Esophagus (tissue), 2 donors: Measurements from ENCODE around the gene DIPK1A. TPM values are rescaled to one million over a fixed set of nuclear protein-coding genes. Genes with fewer than 3 reads are reported as not detected.

Source experiments
- H3K27ac ChIP-seq, 2 donors: one replicate each; pipeline ENCODE4 v1.5.1; 2013; ENCODE audit warnings: low read depth in 2 of 2, mild to moderate bottlenecking in 2 of 2, inconsistent platforms in 1 of 2, low read length in 1 of 2, moderate library complexity in 1 of 2
- H3K27me3 ChIP-seq, 2 donors: one replicate each; pipeline ENCODE4 v1.6.1; 2013; ENCODE audit warnings: low read length in 2 of 2, control low read depth in 1 of 2, mild to moderate bottlenecking in 1 of 2; ENCODE audit not compliant: insufficient read depth in 2 of 2, control insufficient read depth in 1 of 2
- H3K36me3 ChIP-seq, 2 donors: one replicate each; pipeline ENCODE4 v1.6.1; 2013; ENCODE audit warnings: low read length in 1 of 2; ENCODE audit not compliant: control insufficient read depth in 2 of 2, insufficient read depth in 2 of 2
- H3K4me1 ChIP-seq, 2 donors: one replicate each; pipeline ENCODE4 v1.6.1; 2013; ENCODE audit warnings: low read length in 1 of 2; ENCODE audit not compliant: control insufficient read depth in 2 of 2, insufficient read depth in 2 of 2
- H3K4me3 ChIP-seq, 2 donors: one replicate each; pipeline ENCODE4 v1.5.1; 2013; ENCODE audit warnings: low read length in 2 of 2, mild to moderate bottlenecking in 2 of 2, low read depth in 1 of 2, moderate library complexity in 1 of 2
- H3K9me3 ChIP-seq, 2 donors: one replicate each; pipeline ENCODE4 v1.6.1; 2013; ENCODE audit warnings: mild to moderate bottlenecking in 2 of 2, low read depth in 1 of 2, low read length in 1 of 2, moderate library complexity in 1 of 2; ENCODE audit not compliant: control insufficient read depth in 2 of 2, insufficient read depth in 1 of 2
- WGBS, 2 donors: extraction: QIAGEN DNeasy Blood & Tissue Kit; methylation state at CpG; one replicate each; pipeline ENCODE4 v1.1.7; 2013; 5-methylcytosine and 5-hydroxymethylcytosine counted together
- polyA plus RNA-seq, 2 donors: library from polyadenylated mRNA; stranded (reverse); fragments of 200-250 nt; gene quantifications; one replicate each; pipeline ENCODE4 v1.2.3, GENCODE V29; 2013
- donor health status: healthy with polysubstance abuse.
- donor health status: Bipolar disorder and iron deficiency.

Gene DIPK1A
- polyA plus RNA-seq, 2 donors: 2.3 to 4.5 TPM

DNA sequence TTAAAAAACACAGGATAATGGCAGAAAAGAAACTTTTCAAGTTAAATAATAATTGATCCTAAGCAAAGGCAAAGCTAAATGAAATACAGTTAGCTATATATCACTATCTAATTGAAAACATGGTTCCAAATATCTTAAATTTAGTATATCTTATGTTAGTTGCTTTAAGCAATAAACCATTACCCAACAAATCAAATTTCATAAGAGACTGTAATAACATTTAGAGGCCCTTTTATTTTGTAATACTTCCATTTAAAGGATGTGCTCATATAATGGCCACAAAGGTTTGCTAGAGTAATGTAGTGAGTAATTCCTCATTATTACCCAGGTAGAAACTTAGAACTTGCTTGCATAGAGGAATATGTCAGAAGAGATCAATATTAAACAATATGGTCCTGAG is 97.1 kb downstream of the DIPK1A start:
- no peaks in the 10 kb centered on the region for H3K36me3 ChIP-seq
- H3K9me3 ChIP-seq: no peaks in the 10 kb centered on the region
- no peak overlapping the region for H3K27ac ChIP-seq
- no peaks in the 10 kb centered on the region for H3K4me1 ChIP-seq
- no peaks in the 10 kb centered on the region for H3K27me3 ChIP-seq
- no peak overlapping the region for H3K4me3 ChIP-seq

DNA sequence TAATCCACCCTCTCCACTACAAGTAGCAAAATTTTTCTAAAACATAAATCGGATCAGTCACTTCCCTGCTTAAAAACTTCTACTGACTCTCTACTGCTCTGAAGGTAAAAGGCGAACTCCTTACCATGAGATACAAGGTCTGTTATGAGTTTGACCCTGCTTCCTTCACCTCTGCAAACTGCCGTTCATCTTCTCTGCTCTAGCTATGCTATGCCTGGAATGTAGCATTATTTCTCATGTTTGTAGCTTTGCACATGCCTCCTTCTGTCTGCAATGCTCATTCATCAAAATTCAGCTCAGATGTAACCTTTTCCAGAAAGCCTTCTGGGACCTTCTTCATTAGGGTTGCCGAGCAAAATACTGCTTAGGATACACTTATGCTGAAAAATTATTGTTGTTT is 98.7 kb downstream of the DIPK1A start:
- Histone ChIP-seq H3K4me1 (no peaks in the 10 kb centered on the region), H3K27ac (no peak overlapping the region), H3K4me3 (no peak overlapping the region), H3K9me3 (no peaks in the 10 kb centered on the region), H3K36me3 (no peaks in the 10 kb centered on the region), H3K27me3 (no peaks in the 10 kb centered on the region)
- WGBS, 2 donors: 79 to 80% methylated on average over 4 of the region's 4 CpGs

DNA sequence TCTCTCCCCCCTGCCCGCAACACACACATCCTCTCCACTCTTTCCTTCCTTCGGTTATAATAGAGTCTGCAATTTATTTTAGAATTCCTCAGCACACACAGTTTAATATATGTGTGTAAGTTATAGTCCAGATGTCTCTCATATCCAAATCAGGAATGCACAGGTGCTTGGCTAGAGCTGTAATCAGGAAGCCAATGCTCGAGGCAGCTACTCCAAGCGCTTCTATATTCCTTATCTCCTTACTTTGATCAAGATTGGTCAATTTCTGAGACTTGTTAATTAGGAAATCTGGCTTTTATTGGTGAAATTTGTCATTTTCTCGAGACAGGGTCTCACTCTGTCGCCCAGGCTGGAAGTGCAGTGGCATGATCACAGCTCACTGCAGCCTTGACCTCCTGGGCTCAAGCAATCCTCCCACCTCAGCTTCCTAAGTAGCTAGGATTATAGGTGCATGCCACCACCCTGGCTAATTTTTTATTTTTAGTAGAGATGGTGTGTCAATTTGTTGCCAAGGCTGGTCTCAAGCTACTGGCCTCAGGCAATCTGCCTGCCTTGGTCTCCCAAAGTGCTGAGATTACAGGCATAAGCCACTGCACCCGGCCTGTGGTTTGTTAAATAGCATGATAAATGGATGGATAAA is 101.7 kb downstream of the DIPK1A start:
- no peaks in the 10 kb centered on the region for H3K27me3 ChIP-seq
- no peaks in the 10 kb centered on the region for H3K9me3 ChIP-seq
- 54 to 60% methylated on average over 7 of the region's 7 CpGs for WGBS, 2 donors
- H3K36me3 ChIP-seq: no peaks in the 10 kb centered on the region
- H3K4me1 ChIP-seq: no peaks in the 10 kb centered on the region
- no peak overlapping the region for H3K27ac ChIP-seq
- H3K4me3 ChIP-seq: no peak overlapping the region

DNA sequence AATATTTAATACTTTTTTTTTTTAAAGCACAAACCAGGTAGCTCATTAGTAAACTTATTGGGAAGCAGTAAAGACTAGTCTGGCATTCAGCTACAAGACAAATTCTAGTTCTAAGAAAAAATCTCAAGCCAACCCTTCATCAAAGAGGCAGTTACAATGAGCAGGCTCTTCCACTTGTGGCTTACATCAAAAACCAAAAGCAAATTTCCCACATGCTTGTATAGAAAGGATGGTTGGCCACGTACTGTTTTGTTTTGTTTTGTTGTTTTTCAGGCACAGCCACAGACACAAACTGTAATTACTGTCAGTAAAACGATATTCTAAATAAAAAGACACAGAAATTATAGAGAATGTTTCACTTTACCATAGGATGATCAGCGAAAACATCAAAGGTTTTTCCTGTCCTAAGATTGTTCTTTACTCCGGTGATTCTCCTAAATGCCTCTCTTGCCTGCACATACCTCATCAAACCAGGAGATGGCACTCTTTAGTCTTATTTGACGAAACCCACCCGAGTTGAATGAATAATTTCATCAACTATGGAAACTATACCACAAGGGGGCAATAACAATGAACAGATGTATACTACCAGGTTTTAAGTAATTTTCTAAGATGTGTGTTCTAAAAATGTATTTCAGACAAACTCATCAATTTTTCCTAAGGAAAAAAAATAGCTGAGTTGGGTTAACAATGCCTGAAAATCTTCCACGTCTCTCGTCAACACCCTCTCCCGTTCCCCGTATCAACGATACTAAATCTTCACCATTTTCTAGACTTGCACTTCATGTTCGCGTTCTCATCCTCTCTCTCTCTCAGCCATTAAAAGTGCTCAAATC is 102.5 kb downstream of the DIPK1A start:
- Histone ChIP-seq H3K4me1 (no peaks in the 10 kb centered on the region), H3K9me3 (no peaks in the 10 kb centered on the region), H3K36me3 (no peaks in the 10 kb centered on the region), H3K27ac (no peak overlapping the region), H3K27me3 (no peaks in the 10 kb centered on the region), H3K4me3 (no peak overlapping the region)
- 26 to 31% methylated on average over 13 of the region's 13 CpGs for WGBS, 2 donors

DNA sequence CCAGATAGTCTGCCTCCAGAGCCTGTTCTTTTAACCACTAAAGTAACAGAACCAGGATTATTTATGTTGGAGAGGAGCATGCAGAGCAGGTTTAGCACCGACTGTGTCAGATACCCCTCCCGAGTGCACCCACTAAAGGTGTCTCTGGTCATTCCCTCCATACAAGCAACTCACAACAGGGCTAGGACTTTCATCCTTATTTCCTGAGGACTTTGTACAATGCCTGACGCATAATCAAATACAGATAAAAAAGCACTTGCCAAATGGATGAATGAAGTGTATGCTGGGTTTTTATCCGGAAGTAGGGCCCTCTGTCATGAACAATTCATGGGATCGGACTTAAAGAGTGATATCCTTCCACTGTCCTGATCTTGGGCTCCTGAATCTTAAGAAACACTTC is 103.4 kb downstream of the DIPK1A start:
- no peaks in the 10 kb centered on the region for H3K27me3 ChIP-seq
- H3K9me3 ChIP-seq: no peaks in the 10 kb centered on the region
- no peak overlapping the region for H3K4me3 ChIP-seq
- no peak overlapping the region for H3K27ac ChIP-seq
- no peaks in the 10 kb centered on the region for H3K4me1 ChIP-seq
- no peaks in the 10 kb centered on the region for H3K36me3 ChIP-seq
- 74 to 78% methylated on average over 5 of the region's 5 CpGs for WGBS, 2 donors

DNA sequence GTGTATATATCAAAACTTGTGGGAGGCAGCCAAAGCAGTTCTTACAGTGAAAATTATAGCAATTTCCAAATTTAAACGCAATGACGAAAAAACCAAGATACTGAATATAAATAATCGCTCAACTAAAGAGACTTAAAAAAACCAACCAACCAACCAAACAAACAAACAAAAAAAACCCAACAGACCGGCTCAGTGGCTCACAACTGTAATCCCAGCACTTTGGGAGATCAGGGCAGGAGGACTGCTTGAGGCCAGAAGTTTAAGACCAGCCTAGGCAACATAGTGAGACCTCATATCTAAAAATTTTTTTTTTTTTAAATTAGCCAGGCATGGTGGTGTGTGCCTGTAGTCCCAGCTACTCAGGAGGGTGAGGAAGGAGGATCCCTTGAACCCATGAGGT is 106.0 kb downstream of the DIPK1A start:
- Histone ChIP-seq H3K27ac (no peak overlapping the region), H3K4me3 (no peak overlapping the region), H3K27me3 (no peaks in the 10 kb centered on the region), H3K9me3 (no peaks in the 10 kb centered on the region), H3K36me3 (no peaks in the 10 kb centered on the region), H3K4me1 (peaks cover 0 to 2% of the 10 kb centered on the region in 2 donors)
- WGBS, 2 donors: 93 to 97% methylated on average over 4 of the region's 4 CpGs

DNA sequence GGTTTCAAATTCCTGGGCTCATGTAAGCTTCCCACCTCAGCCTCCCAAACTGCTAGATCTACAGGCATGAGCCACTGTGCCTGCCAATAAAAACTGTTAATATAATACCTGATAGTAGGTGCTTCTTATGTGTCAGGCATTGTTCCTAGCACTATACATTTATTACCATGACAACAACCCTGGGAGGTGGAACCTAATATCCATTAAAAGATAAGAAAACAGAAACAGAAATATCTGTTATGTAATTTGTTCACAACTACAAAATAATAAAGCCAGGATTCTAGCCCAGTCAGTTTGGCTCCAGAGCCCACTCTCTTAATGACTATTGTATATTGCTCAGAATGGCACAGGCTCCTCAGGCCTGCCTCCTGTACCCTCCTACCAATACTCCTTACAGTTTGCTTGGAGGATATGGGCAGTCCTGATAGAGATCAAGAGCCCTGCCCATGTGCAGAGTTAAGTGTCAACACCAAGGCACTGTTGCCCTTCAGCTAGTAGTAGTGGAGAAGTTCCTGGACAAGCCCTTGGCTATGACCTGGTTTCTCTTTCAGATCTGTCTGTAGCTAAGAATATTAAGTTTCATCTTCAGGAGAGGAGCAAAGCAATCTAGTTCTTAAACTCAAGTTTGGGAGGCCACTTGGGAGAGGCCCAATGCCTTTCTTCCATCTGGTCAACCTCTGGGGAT is 107.0 kb downstream of the DIPK1A start:
- H3K27ac ChIP-seq: no peak overlapping the region
- H3K27me3 ChIP-seq: no peaks in the 10 kb centered on the region
- no peaks in the 10 kb centered on the region for H3K36me3 ChIP-seq
- H3K4me1 ChIP-seq: peaks cover 0 to 2% of the 10 kb centered on the region in 2 donors
- no peaks in the 10 kb centered on the region for H3K9me3 ChIP-seq
- no peak overlapping the region for H3K4me3 ChIP-seq

DNA sequence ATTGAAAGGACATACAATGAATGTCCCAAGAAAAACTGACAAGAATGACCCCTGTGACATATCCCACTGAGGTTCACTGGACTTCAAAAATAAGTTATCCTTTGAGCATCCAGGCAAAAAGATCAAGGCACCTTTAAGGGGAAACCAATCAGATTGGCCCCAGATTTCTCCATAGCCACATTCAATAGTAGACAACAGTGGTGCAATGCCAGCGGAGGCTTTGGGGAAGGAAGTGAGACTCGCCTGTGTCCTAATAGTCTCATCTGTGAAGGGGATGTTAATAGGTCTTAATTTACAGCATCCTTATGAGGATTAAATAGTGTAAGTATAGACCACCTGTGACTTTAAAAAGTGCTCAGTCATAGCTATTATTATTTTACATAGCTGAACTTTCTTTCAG is 108.0 kb downstream of the DIPK1A start:
- 76 to 86% methylated on average over 2 of the region's 2 CpGs for WGBS, 2 donors
- Histone ChIP-seq H3K27me3 (no peaks in the 10 kb centered on the region), H3K27ac (no peak overlapping the region), H3K9me3 (no peaks in the 10 kb centered on the region), H3K4me1 (peaks cover 0 to 2% of the 10 kb centered on the region in 2 donors), H3K4me3 (no peak overlapping the region), H3K36me3 (no peaks in the 10 kb centered on the region)

DNA sequence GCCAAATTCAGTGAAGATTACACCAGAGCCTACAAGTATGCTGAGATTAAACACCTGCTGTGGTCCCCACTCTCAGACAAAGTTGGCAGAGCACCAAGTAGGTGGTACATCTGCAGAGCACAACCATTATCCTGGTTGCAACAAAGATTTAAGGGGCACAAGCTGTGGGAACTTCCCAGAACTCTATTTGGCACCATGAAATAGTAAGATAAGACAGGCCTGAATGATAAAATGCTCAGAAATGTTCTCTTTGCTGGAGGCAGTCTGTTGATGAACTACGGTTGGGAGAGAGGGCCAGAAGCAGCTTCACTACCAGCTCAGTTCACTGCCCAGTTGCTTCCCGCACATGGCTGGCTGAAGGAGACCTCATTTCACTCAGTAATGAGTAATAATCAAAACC is 109.5 kb downstream of the DIPK1A start:
- no peak overlapping the region for H3K27ac ChIP-seq
- H3K9me3 ChIP-seq: no peaks in the 10 kb centered on the region
- H3K36me3 ChIP-seq: no peaks in the 10 kb centered on the region
- H3K4me1 ChIP-seq: peaks cover 0 to 2% of the 10 kb centered on the region in 2 donors
- no peaks in the 10 kb centered on the region for H3K27me3 ChIP-seq
- no peak overlapping the region for H3K4me3 ChIP-seq
- WGBS, 2 donors: 56 to 59% methylated on average over 2 of the region's 2 CpGs
